SU-DHL-6 (cell line): ENCODE data around the gene GLYR1.

Experiments
- H2AFZ ChIP-seq: fragments of 200-600 bp; sonication (generic); 2 replicates; pipeline ENCODE4 v1.6.1; 2014; ENCODE audit warnings: low read depth, mild to moderate bottlenecking, moderate library complexity, mixed read lengths, antibody characterized with exemption, low read length; ENCODE audit not compliant: severe bottlenecking
- H3F3A ChIP-seq: fragments of 200-600 bp; shearing (Covaris generic); 2 replicates; pipeline ENCODE4 v1.6.0; 2016; ENCODE audit warnings: antibody characterized with exemption, mild to moderate bottlenecking; ENCODE audit not compliant: insufficient read depth
- H3K27ac ChIP-seq: fragments of 200-600 bp; sonication (generic); 2 replicates; pipeline ENCODE4 v1.5.1; 2016; ENCODE audit warnings: low read depth, mild to moderate bottlenecking, low read length, moderate library complexity, mixed read lengths
- H3K27me3 ChIP-seq: fragments of 200-600 bp; sonication (generic), shearing (Covaris generic); 2 replicates; pipeline ENCODE4 v1.6.0; 2014; ENCODE audit warnings: mild to moderate bottlenecking, low read length
- H3K36me3 ChIP-seq: fragments of 200-600 bp; sonication (generic); 2 replicates; pipeline ENCODE4 v1.6.1; 2014; ENCODE audit warnings: mild to moderate bottlenecking, low read length, mixed read lengths
- H3K4me2 ChIP-seq: fragments of 300-600, 200-600 bp; shearing (Covaris generic), sonication (generic); 2 replicates; pipeline ENCODE4 v1.6.0; 2014; ENCODE audit warnings: low read length, low read depth, mild to moderate bottlenecking; ENCODE audit not compliant: poor library complexity, severe bottlenecking
- H3K4me3 ChIP-seq: fragments of 200-600 bp; sonication (generic); 2 replicates; pipeline ENCODE4 v1.5.1; 2014; ENCODE audit warnings: antibody characterized with exemption, low read length, mild to moderate bottlenecking, mixed read lengths; ENCODE audit not compliant: insufficient read depth, poor library complexity, severe bottlenecking
- H3K79me2 ChIP-seq: fragments of 200-600 bp; sonication (generic); 2 replicates; pipeline ENCODE4 v1.6.1; 2014; ENCODE audit warnings: mild to moderate bottlenecking, low read length, moderate library complexity; ENCODE audit not compliant: insufficient read depth
- H3K9ac ChIP-seq: fragments of 200-600 bp; sonication (generic); 2 replicates; pipeline ENCODE4 v1.7.0; 2014; ENCODE audit warnings: mild to moderate bottlenecking, low read length
- H3K9me2 ChIP-seq: fragments of 200-600 bp; sonication (generic); replicated peaks from 2 replicates; pipeline ENCODE4 v1.6.1; 2014; ENCODE audit warnings: low read length; ENCODE audit not compliant: insufficient read depth
- H3K9me3 ChIP-seq: fragments of 200-600 bp; sonication (generic); 2 replicates; pipeline ENCODE4 v1.6.1; 2014; ENCODE audit warnings: low read length, mixed read lengths; ENCODE audit not compliant: insufficient read depth
- H4K20me1 ChIP-seq: fragments of 200-600 bp; sonication (generic); 2 replicates; pipeline ENCODE4 v1.6.1; 2014; ENCODE audit warnings: low read depth, mild to moderate bottlenecking, antibody characterized with exemption, low read length, moderate library complexity, mixed read lengths
- CTCF ChIP-seq: fragments of 200-600 bp; sonication (generic); IDR thresholded peaks from one replicate; pipeline ENCODE4 v1.5.1; 2017; ENCODE audit warnings: antibody characterized with exemption, mild to moderate bottlenecking, low read length, moderate library complexity; ENCODE audit not compliant: insufficient read depth, poor library complexity, severe bottlenecking
- EZH2phosphoT487 ChIP-seq: fragments of 200-600 bp; sonication (generic), shearing (Covaris generic); conservative IDR thresholded peaks from 2 replicates; pipeline ENCODE4 v1.6.1; 2018; ENCODE audit warnings: mild to moderate bottlenecking, antibody characterized with exemption, low read length, moderate library complexity, mixed read lengths

Gene GLYR1

DNA sequence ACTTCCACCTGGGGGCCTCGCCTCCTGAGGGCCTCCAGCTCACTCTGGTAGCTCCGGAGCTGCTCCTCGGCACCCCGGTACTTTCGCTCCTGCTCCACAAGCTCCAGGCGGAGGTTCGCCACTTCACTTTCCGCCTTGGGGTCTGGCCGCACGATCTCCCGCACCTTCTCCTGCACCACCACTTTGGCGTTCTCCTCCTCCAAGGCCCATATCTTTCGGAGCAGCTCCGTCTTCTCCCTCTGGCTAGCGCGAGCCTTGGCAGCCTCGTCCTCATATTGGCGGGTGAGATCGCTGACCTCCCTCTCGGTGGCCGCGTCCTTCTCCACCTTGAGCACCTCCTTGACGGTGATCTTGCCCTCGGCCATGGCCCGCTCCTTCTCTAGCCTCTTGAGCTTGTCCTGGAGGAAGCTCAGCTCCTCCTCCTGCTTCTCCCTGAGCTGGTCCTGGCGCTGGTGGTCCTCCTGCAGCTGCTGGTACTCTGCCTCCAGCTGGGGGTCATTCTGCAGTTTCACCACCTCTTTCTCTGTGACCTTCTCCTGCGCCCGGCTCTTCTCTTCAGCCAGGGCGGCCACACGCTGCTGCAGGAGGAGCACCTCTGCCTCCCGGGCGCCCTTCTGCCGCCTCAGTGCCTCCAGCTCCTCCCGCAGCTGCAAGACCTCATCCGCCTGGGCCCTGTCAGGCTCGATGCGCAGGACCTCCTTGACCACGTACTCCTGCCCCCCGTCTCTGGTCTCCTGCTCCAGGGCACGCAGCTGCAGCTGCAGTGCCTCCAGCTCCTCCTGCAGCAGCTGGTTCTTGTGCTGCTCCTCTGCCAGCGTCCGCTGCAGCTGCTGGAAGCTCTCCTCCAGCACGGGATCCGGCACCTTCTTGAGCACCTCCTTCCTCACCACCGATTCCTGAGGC is 38.1 kb upstream of the GLYR1 start:
- Histone ChIP-seq H3K27me3 (no peaks in the 10 kb centered on the region), H3K27ac (no peak overlapping the region), H3K4me2 (no peak overlapping the region), H3K4me3 (no peak overlapping the region), H3K9me2 (no peaks in the 10 kb centered on the region), H3K9me3 (no peaks in the 10 kb centered on the region), H3K36me3 (no peaks in the 10 kb centered on the region), H4K20me1 (no peaks in the 10 kb centered on the region), H2AFZ (no peak overlapping the region), H3K79me2 (no peaks in the 10 kb centered on the region), H3K9ac (no peak overlapping the region), H3F3A (no peaks in the 10 kb centered on the region)
- TF ChIP-seq CTCF (no peak), EZH2phosphoT487 (no peak)

- H3K79me2 ChIP-seq = no peaks in the 10 kb centered on the region
- H3K36me3 ChIP-seq = 0 out of 2 replicates have a peak, but pooled peaks cover 5% of the 10 kb centered on the region
- H2AFZ ChIP-seq = no peak overlapping the region
- H3K9ac ChIP-seq = no peak overlapping the region
- TF ChIP-seq EZH2phosphoT487 = no peak
- TF ChIP-seq CTCF = no peak
- H3K27ac ChIP-seq = no peak overlapping the region
- H3K9me3 ChIP-seq = no peaks in the 10 kb centered on the region
- H3K4me3 ChIP-seq = no peak overlapping the region
- H3K27me3 ChIP-seq = no peaks in the 10 kb centered on the region
- no peaks in the 10 kb centered on the region for H3F3A ChIP-seq
- no peak overlapping the region for H3K4me2 ChIP-seq
- H4K20me1 ChIP-seq = no peaks in the 10 kb centered on the region
- H3K9me2 ChIP-seq = no peaks in the 10 kb centered on the region
Observed at GRCh38 chr16:4884209-4884608, 37.1 kb upstream of the GLYR1 start.

GRCh38 chr16:4883501-4883900 is 36.4 kb upstream of the GLYR1 start:
- Histone ChIP-seq H3K27ac (no peak overlapping the region), H3K4me3 (no peak overlapping the region), H4K20me1 (no peaks in the 10 kb centered on the region), H3K79me2 (no peaks in the 10 kb centered on the region), H2AFZ (no peak overlapping the region), H3F3A (no peaks in the 10 kb centered on the region), H3K36me3 (0 out of 2 replicates have a peak, but pooled peaks cover 5% of the 10 kb centered on the region), H3K9me3 (no peaks in the 10 kb centered on the region), H3K4me2 (no peak overlapping the region), H3K9me2 (no peaks in the 10 kb centered on the region), H3K27me3 (no peaks in the 10 kb centered on the region), H3K9ac (no peak overlapping the region)
- TF ChIP-seq CTCF (no peak), EZH2phosphoT487 (no peak)
